ENCODE data around the gene HSD17B7.
A peak's percentile ranks its signal among the peaks of the same experiment; 100 is the strongest.
"Not testable (repeated sequence)": the region's sequence is repeated elsewhere in the genome, so short reads cannot be mapped to it uniquely, and the experiment has no call there.

The HSD17B7 gene

DNA sequence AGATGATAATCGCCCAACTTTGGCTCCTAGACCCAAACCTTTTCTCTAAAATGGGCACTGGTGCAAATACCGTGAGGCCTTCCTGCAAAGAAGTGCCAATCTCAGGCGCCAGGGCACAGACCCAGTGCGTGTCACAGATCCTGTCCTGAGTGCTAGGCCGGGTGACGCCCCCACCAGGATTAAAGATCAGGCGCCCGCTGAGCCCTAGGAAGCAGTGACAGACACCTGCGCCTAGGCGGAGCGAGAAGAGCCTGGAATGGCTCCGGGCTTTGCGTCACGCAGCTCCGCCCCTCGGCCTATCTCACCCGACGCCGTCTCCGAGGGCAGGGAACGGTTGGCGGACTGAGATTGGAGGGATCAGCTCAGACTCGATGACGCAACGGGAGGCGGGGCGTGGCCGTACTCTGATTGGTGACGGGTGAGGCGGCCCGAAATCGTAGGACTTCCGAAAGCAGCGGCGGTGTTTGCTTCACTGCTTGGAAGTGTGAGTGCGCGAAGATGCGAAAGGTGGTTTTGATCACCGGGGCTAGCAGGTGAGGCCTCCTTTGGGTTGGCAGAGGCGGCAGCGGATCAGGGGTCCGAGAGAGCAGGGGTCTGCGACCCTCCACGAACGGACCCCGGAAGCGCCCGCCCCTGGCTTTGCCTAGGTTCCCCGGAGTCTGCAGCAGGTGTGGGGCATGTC lies at the start of gene HSD17B7:
Gene HSD17B7 (plus strand): TSS at position 400 of the 682 bp plus-strand sequence. CDS start 99 bp downstream, at position 499.
- DNase-seq (ENCODE audit: extremely low read depth in 1 of 2, low read depth in 1 of 2), result peak; percentile 38 to 51

GRCh38 chr1:162740755-162741154 lies 49.7 kb upstream of the HSD17B7 start:
- no peak for DNase-seq (ENCODE audit: extremely low read depth in 1 of 2, low read depth in 1 of 2)

DNA sequence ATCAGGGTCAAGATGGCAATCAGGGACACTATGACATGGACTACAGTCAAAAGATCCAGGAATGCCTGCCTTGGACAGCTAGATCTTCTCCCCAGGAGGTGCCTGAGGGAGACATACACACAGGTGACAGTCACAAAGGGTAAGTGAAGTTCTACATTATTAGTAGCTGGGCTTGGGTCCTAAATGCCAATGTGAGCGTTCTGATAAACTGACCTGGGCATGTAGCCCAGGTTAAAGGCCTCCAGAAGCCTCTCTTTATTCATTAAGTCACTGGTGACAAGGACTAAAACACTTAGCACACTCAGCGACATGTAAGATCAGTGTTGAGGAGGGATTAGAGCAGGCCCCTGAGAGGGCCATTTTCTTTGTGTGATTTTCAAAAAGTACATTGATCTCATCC lies 48.9 kb upstream of the HSD17B7 start:
- DNase-seq (ENCODE audit: extremely low read depth in 1 of 2, low read depth in 1 of 2), result no peak

- DNase-seq (ENCODE audit: extremely low read depth in 1 of 2, low read depth in 1 of 2), result not testable (repeated sequence)
Measured at GRCh38 chr1:162746264-162746942, 44.1 kb upstream of the HSD17B7 start.

- DNase-seq (ENCODE audit: extremely low read depth in 1 of 2, low read depth in 1 of 2), result no peak
Measured at GRCh38 chr1:162753001-162753658, 37.4 kb upstream of the HSD17B7 start.

- DNase-seq (ENCODE audit: extremely low read depth in 1 of 2, low read depth in 1 of 2), result no peak
Measured at GRCh38 chr1:162753998-162754585, 36.4 kb upstream of the HSD17B7 start.

DNA sequence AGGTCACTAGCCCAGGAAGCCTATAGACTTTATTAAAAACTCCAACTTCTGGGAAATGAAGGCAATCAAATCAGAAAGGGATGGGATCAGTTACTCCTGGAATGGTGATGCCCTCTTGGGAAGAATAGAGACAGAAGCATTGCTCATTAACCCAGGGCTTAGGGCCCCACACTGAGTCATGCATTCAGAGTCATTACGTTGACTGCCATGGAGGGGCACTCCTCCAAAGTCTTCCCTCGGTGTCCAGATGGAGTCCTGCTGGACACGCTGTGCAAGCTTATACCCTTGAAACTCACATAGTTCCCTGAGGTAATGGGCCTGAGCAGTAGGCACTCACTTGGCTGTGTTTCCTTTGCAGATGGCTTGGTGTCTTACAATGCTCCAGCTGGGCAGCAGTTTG lies 35.2 kb upstream of the HSD17B7 start:
- no peak for DNase-seq (ENCODE audit: extremely low read depth in 1 of 2, low read depth in 1 of 2)

DNA sequence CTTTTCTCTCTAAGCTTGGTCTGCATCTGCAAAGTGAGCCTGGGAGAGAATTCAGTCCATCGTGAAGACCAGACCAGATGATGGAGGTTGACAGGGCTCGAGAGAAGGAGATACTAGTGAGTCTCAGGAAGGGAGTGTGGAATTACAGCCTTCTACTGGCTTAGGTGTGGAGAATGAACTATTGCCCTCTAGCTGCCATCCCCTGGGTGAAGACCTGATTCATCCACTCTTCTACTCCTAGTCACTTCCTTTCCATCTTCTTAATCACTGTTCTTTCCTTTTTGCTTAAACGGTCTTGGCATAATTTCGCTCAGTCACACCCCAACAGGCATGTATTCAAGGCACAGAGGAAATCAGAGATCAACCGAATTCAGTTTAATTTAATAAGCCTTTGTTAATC lies 34.0 kb upstream of the HSD17B7 start:
- DNase-seq (ENCODE audit: extremely low read depth in 1 of 2, low read depth in 1 of 2), result no peak

- DNase-seq (ENCODE audit: extremely low read depth in 1 of 2, low read depth in 1 of 2), result no peak
Measured at GRCh38 chr1:162757476-162757875, 33.0 kb upstream of the HSD17B7 start.

- DNase-seq (ENCODE audit: extremely low read depth in 1 of 2, low read depth in 1 of 2), result no peak
Measured at GRCh38 chr1:162765788-162766187, 24.7 kb upstream of the HSD17B7 start.

DNA sequence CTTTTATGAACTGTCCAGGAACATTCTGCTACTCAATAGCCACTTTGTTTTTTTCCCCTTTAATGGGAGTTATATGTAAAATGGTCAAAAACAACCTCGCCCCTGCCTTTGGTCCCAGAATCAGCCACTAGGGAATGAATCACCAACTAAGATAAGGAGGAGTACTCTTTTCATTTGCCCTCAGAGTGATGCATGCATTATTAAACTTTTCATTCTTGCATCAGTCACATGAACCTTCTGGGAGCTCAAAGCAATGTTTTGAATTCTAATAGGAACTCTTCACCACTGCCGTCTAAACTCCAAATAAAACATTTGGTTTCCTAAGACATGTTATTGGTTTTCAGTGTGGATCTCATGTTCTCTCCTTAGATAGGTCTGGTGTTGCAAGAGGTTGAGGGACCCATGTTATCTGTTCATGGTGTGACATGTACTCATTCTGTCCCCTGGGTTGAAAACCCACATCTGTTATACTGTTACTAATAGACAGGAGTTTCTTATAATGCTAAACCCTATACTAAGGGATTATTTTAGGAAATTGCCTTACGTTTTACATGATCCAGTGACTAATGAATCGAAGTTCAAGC lies 17.8 kb upstream of the HSD17B7 start:
- no peak for DNase-seq (ENCODE audit: extremely low read depth in 1 of 2, low read depth in 1 of 2)

DNA sequence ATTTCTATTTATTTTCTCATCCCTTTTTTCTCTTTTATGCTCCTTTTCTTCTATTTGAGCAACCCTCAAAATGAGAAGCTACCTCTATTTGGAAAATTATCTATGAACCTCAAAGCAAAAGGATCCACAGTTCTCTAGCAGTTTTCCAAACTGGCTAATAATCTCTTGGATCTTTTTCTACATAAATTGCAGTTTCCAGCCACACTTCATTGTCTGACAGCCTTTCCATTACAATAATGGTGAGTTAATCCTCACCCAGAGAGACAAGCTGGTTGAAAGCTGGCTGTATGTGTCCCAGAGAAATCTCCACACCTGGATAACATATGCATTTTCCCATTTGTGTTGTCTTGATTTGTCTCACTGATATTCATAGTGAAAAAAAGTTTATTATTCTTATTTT lies 16.5 kb upstream of the HSD17B7 start:
- no peak for DNase-seq (ENCODE audit: extremely low read depth in 1 of 2, low read depth in 1 of 2)

DNA sequence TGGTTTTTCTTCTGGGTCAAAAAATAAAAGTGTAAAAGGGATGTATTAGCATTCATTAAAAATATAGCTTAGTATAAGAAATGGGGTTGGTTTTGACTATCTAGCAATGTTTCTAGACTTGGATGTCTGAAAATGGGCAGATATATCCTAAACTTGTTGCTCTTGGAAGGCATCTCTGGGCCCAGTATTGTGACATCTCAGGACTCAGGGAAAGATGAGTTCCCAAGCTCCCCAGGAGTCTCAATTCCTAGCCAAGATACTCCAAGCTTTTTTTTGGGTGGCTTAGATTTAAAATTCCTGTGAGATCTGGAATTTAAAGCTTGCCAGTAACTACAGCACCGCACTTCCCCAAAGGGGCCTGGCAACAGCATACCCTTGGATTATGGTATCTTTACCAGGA lies 11.5 kb upstream of the HSD17B7 start:
- DNase-seq (ENCODE audit: extremely low read depth in 1 of 2, low read depth in 1 of 2), result no peak

DNA sequence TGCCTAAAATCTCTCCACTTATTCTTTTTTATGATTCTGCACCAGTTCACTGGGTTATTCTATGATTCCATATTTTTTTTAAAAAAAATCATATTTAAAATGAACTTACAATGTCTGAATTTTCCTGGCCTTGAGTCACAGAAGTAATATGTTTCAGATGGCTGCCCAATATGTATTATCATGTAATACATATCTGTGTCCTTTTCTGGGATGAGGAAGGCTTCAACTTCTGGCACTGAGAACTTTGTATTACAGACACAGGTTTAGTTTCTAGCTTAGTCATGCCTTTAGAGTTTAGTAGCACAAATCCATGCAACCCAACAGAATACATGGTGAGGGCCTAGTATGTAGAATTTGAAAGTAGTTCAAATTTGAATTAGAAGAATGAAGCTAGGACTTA lies 7.8 kb upstream of the HSD17B7 start:
- no peak for DNase-seq (ENCODE audit: extremely low read depth in 1 of 2, low read depth in 1 of 2)

DNA sequence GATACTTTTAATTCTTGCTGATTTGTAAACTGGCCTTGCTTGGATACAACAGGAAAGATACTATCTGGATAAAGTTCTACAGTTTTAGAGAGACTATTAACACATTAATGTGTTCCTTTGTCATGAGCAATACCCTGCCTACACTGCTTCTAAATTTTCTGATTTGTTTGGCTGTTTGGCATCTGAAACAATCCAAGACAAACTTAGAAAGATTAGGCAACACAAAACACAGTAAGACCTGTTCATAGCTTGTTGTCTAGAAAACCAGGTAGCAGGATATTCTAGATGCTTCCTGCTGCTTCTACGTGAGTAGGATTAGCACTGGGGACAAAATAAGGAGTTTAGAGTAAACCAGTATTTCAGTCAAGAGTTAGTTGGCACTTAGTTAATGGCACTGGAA lies 5.6 kb upstream of the HSD17B7 start:
- DNase-seq (ENCODE audit: extremely low read depth in 1 of 2, low read depth in 1 of 2), result not testable (repeated sequence)

- not testable (repeated sequence) for DNase-seq (ENCODE audit: extremely low read depth in 1 of 2, low read depth in 1 of 2)
Measured at GRCh38 chr1:162788783-162789182, 1.7 kb upstream of the HSD17B7 start.

- DNase-seq (ENCODE audit: extremely low read depth in 1 of 2, low read depth in 1 of 2), result not testable (repeated sequence)
Measured at GRCh38 chr1:162790985-162791357, 469 bp downstream of the HSD17B7 start.

- not testable (repeated sequence) for DNase-seq (ENCODE audit: extremely low read depth in 1 of 2, low read depth in 1 of 2)
Measured at GRCh38 chr1:162794284-162794683, 3.8 kb downstream of the HSD17B7 start.

- DNase-seq (ENCODE audit: extremely low read depth in 1 of 2, low read depth in 1 of 2), result not testable (repeated sequence)
Measured at GRCh38 chr1:162796617-162797279, 6.2 kb downstream of the HSD17B7 start.

DNA sequence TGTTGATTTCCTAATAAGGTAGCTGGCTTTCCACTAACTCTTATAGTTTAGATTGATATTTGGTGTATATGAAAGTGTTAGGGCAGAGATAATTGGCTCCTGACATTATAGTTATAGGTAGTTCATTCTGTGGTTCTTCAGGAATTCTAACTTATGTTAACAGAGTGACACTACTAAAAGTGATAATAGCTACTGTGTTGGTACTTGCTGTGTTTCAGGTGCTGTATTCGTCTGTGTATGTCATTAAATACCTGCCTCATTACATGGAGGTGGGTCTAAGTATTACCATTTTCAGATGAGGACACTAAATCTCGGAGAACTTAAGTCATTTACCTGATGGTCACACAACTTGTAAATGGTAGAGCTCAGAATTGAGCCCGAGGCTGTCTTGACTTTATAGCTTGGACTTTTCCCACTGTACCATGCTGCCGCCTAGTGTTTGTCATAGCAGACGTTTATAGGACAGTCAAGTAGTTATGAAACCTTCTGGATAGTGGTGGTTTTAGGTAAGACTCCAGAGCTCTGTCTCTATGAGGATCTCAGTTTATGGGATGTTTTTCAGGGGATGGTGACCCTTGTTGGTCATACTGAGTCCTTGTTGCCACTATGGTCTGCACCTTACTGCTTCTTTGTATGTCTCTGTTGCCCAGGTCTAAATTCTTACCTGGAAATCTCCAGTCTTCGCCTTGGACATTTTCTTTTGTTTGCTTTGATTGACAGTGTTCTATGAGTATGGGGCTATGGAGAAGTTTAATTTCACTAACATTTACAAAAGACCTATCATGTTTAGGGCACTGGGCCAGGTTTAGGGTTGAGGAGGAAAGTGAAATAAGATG lies 9.7 kb downstream of the HSD17B7 start:
- DNase-seq (ENCODE audit: extremely low read depth in 1 of 2, low read depth in 1 of 2), result not testable (repeated sequence)
